ENCODE results near the gene NRCAM. TPM values are rescaled to one million over a fixed set of nuclear protein-coding genes. Genes with fewer than 3 reads are reported as not detected.

Gene NRCAM
- total RNA-seq, 1 donor from 2014 or later, result 39.0 TPM

- no peak for DNase-seq (ENCODE audit: low read depth)
- no peak for TF ChIP-seq CTCF (IDR thresholded peaks at IDR 0.05; ENCODE audit: insufficient read depth, low read length, poor library complexity, severe bottlenecking)
- no peak overlapping the region for H3K4me3 ChIP-seq (ENCODE audit: low read depth, low read length)
- H3K36me3 ChIP-seq (ENCODE audit: control insufficient read depth, insufficient read depth, low read length), result no peaks in the 10 kb centered on the region
- H3K27me3 ChIP-seq (ENCODE audit: control insufficient read depth, insufficient read depth, low read length), result no peaks in the 10 kb centered on the region
These were observed 343.6 kb downstream of the NRCAM start for GRCh38 chr7:108112683-108113082.

- no peak for DNase-seq (ENCODE audit: low read depth)
- H3K27me3 ChIP-seq (ENCODE audit: control insufficient read depth, insufficient read depth, low read length), result no peaks in the 10 kb centered on the region
- H3K36me3 ChIP-seq (ENCODE audit: control insufficient read depth, insufficient read depth, low read length), result no peaks in the 10 kb centered on the region
- peak; percentile 40 for TF ChIP-seq CTCF (IDR thresholded peaks at IDR 0.05; ENCODE audit: insufficient read depth, low read length, poor library complexity, severe bottlenecking)
- H3K4me3 ChIP-seq (ENCODE audit: low read depth, low read length), result no peak overlapping the region
These were observed 346.9 kb downstream of the NRCAM start for GRCh38 chr7:108109221-108109908.

GRCh38 chr7:108108131-108108530 is 348.1 kb downstream of the NRCAM start:
- no peak for DNase-seq (ENCODE audit: low read depth)
- no peak overlapping the region for H3K4me3 ChIP-seq (ENCODE audit: low read depth, low read length)
- H3K36me3 ChIP-seq (ENCODE audit: control insufficient read depth, insufficient read depth, low read length), result no peaks in the 10 kb centered on the region
- H3K27me3 ChIP-seq (ENCODE audit: control insufficient read depth, insufficient read depth, low read length), result no peaks in the 10 kb centered on the region
- TF ChIP-seq CTCF (IDR thresholded peaks at IDR 0.05; ENCODE audit: insufficient read depth, low read length, poor library complexity, severe bottlenecking), result no peak

GRCh38 chr7:108104324-108104723 is 351.9 kb downstream of the NRCAM start:
- no peak for DNase-seq (ENCODE audit: low read depth)
- no peak for TF ChIP-seq CTCF (IDR thresholded peaks at IDR 0.05; ENCODE audit: insufficient read depth, low read length, poor library complexity, severe bottlenecking)
- no peaks in the 10 kb centered on the region for H3K36me3 ChIP-seq (ENCODE audit: control insufficient read depth, insufficient read depth, low read length)
- H3K4me3 ChIP-seq (ENCODE audit: low read depth, low read length), result no peak overlapping the region
- no peaks in the 10 kb centered on the region for H3K27me3 ChIP-seq (ENCODE audit: control insufficient read depth, insufficient read depth, low read length)

- no peaks in the 10 kb centered on the region for H3K36me3 ChIP-seq (ENCODE audit: control insufficient read depth, insufficient read depth, low read length)
- no peak for DNase-seq (ENCODE audit: low read depth)
- no peak for TF ChIP-seq CTCF (IDR thresholded peaks at IDR 0.05; ENCODE audit: insufficient read depth, low read length, poor library complexity, severe bottlenecking)
- no peaks in the 10 kb centered on the region for H3K27me3 ChIP-seq (ENCODE audit: control insufficient read depth, insufficient read depth, low read length)
- H3K4me3 ChIP-seq (ENCODE audit: low read depth, low read length), result no peak overlapping the region
These were observed 352.5 kb downstream of the NRCAM start for GRCh38 chr7:108103558-108104298.

All from kidney epithelial cell (primary cell).